Measurements from ENCODE around the gene B4GALNT3. TPM values are rescaled to one million over a fixed set of nuclear protein-coding genes. Genes with fewer than 3 reads are reported as not detected.

The B4GALNT3 gene
- total RNA-seq, 1 donor from 2014 or later, result 67.0 TPM

DNA sequence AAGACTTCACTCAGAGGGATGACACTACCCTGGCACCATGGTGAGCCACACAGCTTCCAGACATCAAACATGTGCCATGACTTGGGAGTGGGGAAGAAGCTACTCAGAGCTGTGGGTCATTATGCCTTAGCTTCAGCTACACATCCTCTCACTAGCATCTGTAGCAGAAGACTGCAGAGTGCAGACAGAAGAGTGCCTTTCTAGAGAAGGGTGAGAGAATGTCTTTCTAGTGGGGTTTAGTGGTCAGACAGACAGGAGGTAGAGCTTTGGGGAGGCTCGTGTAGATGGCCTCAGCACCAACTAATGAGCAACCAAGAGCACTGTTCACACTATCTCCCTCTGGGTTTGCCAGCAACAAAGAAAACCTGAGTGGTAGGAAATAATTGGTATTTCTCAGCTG lies 4.9 kb upstream of the B4GALNT3 start:
- H3K4me1 Mint-ChIP-seq (ENCODE audit: low read depth), result peaks cover 19% of the 10 kb centered on the region
- H3K27ac Mint-ChIP-seq, result no peak overlapping the region
- TF ChIP-seq, protein P1, sequence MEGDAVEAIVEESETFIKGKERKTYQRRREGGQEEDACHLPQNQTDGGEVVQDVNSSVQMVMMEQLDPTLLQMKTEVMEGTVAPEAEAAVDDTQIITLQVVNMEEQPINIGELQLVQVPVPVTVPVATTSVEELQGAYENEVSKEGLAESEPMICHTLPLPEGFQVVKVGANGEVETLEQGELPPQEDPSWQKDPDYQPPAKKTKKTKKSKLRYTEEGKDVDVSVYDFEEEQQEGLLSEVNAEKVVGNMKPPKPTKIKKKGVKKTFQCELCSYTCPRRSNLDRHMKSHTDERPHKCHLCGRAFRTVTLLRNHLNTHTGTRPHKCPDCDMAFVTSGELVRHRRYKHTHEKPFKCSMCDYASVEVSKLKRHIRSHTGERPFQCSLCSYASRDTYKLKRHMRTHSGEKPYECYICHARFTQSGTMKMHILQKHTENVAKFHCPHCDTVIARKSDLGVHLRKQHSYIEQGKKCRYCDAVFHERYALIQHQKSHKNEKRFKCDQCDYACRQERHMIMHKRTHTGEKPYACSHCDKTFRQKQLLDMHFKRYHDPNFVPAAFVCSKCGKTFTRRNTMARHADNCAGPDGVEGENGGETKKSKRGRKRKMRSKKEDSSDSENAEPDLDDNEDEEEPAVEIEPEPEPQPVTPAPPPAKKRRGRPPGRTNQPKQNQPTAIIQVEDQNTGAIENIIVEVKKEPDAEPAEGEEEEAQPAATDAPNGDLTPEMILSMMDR (IDR thresholded peaks at IDR 0.05; ENCODE audit: unreplicated experiment), result no peak
- no peaks in the 10 kb centered on the region for H3K9me3 Mint-ChIP-seq (ENCODE audit: low read depth)
- peaks cover 41% of the 10 kb centered on the region for H3K27me3 Mint-ChIP-seq
- no peaks in the 10 kb centered on the region for H3K36me3 Mint-ChIP-seq (ENCODE audit: insufficient read depth)
- no peak for DNase-seq (ENCODE audit: low spot score, unreplicated experiment)
- no peak overlapping the region for H3K4me3 Mint-ChIP-seq (ENCODE audit: low read depth)

DNA sequence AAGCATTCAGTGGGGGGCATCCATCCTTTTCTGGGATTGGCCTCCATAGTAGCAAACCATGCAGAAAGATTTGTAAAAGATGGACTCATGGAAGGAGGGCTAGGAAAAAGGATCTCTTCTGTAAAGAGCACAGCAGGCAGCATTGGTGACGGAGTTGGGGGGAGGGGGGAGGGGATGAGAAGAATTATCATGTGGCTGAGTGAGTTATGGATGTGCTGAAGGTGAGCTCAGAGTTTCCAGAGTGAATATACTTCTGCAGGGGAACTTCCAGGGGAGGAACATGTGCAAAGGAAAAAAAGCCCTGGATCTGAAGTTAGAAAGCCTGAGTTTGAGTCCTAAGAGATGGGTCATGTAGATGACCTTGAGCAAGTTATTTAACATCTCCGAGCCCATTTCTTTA lies 3.9 kb upstream of the B4GALNT3 start:
- Mint-ChIP-seq H3K4me3 (ENCODE audit: low read depth) (no peak overlapping the region), H3K9me3 (ENCODE audit: low read depth) (no peaks in the 10 kb centered on the region), H3K36me3 (ENCODE audit: insufficient read depth) (no peaks in the 10 kb centered on the region), H3K27ac (no peak overlapping the region), H3K27me3 (peaks cover 42% of the 10 kb centered on the region), H3K4me1 (ENCODE audit: low read depth) (peaks cover 11% of the 10 kb centered on the region)
- DNase-seq (ENCODE audit: low spot score, unreplicated experiment), result no peak
- TF ChIP-seq, protein P1 (IDR thresholded peaks at IDR 0.05; ENCODE audit: unreplicated experiment), result no peak

DNA sequence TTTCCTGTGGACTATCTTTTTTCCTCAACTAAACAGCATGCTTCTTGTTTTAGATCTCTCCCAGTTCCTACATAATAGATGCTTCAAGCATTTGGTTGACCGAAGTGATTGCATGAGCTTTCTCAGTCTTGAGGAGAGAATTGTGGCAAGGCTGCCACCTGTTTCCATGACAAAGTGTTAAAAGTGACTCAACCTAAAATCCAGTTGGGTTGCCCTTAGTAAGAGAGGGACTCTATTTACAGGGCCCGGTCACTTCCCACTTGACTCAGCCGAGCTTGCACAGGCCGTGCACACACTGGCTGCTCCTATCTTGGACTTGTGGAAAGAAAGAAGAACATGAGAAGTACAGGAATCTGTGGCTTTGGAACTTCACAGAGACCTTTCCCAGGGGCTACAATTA lies 2.1 kb upstream of the B4GALNT3 start:
- H3K4me1 Mint-ChIP-seq (ENCODE audit: low read depth), result peaks cover 18% of the 10 kb centered on the region
- H3K9me3 Mint-ChIP-seq (ENCODE audit: low read depth), result no peaks in the 10 kb centered on the region
- DNase-seq (ENCODE audit: low spot score, unreplicated experiment), result no peak
- peaks cover 4% of the 10 kb centered on the region for H3K36me3 Mint-ChIP-seq (ENCODE audit: insufficient read depth)
- H3K27ac Mint-ChIP-seq, result no peak overlapping the region
- peak overlapping the region; percentile 12 for H3K4me3 Mint-ChIP-seq (ENCODE audit: low read depth)
- TF ChIP-seq, protein P1 (IDR thresholded peaks at IDR 0.05; ENCODE audit: unreplicated experiment), result no peak
- H3K27me3 Mint-ChIP-seq, result peaks cover 60% of the 10 kb centered on the region

DNA sequence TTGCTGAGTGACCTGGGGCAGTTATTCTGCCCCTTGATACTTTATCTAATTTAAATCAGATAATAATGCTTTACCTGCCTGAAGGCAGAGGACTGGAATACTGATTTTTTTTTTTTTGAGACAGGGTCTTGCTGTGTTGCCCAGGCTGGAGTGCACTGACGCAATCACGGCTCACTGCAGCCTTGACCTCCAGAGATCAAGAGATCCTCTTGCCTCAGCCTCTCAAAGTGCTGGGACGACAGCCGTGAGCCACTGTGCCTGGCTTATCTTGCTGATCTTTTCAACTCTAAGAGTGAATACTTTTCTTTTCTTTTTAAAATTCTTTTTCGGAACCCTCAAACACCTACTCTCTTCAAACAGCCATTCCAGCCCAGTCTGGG lies 699 bp upstream of the B4GALNT3 start:
- Mint-ChIP-seq H3K36me3 (ENCODE audit: insufficient read depth) (peaks cover 4% of the 10 kb centered on the region), H3K9me3 (ENCODE audit: low read depth) (no peaks in the 10 kb centered on the region), H3K27ac (peak overlapping the region; percentile 53), H3K27me3 (peaks cover 66% of the 10 kb centered on the region), H3K4me1 (ENCODE audit: low read depth) (peaks cover 21% of the 10 kb centered on the region), H3K4me3 (ENCODE audit: low read depth) (peak overlapping the region; percentile 77)
- DNase-seq (ENCODE audit: low spot score, unreplicated experiment), result no peak
- TF ChIP-seq, protein P1 (IDR thresholded peaks at IDR 0.05; ENCODE audit: unreplicated experiment), result no peak

DNA sequence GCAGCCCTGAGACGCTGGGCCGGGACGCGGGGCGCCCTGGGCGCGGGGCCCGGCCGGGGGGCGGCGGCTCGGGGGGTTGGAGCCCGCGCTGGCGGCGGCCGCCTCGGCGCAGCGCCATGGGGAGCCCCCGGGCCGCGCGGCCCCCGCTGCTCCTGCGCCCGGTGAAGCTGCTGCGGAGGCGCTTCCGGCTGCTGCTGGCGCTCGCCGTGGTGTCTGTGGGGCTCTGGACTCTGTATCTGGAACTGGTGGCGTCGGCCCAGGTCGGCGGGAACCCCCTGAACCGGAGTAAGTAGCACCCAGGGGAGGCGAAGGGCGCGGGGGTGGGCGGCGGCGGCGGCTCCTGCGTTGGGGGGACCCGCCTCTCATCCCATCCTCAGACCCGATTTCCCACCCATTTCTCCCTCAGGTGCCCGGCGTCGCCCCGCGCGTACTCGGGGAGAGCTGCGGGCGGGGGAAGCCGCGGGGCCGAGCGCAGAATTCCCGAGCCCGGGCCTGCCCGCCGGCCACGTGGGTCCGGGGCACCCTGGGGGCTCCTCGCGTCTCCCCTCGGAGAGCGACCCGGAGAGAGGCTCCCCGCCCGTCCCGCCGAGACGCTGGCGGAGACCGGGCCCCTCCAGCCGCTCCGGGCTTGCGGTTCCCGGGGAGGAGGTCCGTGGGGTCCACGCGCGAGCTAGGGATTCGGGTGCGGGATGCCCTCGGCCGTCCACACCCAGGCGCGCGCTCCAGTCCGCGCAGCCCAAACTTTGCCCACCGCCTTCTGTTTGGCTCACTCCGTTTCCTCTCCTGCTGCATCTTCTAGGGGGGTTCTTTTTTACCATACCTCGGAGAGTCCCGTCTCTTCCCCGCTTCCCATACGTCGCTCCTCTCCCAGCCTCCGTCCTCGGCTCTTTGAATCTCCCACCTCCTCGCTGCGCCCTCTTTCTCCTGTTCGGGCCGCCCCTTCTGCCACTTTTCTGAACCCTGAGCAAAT lies 807 bp downstream of the B4GALNT3 start:
- peaks cover 27% of the 10 kb centered on the region for H3K4me1 Mint-ChIP-seq (ENCODE audit: low read depth)
- no peaks in the 10 kb centered on the region for H3K9me3 Mint-ChIP-seq (ENCODE audit: low read depth)
- H3K36me3 Mint-ChIP-seq (ENCODE audit: insufficient read depth), result peaks cover 4% of the 10 kb centered on the region
- DNase-seq (ENCODE audit: low spot score, unreplicated experiment), result no peak
- H3K4me3 Mint-ChIP-seq (ENCODE audit: low read depth), result peak overlapping the region; percentile 81
- H3K27me3 Mint-ChIP-seq, result peaks cover 58% of the 10 kb centered on the region
- TF ChIP-seq, protein P1 (IDR thresholded peaks at IDR 0.05; ENCODE audit: unreplicated experiment), result no peak
- H3K27ac Mint-ChIP-seq, result peak overlapping the region; percentile 65
